HG03457 (cell line): ENCODE measurements around the gene ADORA2A.
A peak's percentile ranks its signal among the peaks of the same experiment; 100 is the strongest.

Source experiments
- ATAC-seq: cut with Tn5 transposase; IDR thresholded peaks from one replicate; pipeline ENCODE4 v1.9.1; 2021; ENCODE audit warnings: moderate number of reproducible peaks; ENCODE audit not compliant: unreplicated experiment

Gene ADORA2A

GRCh38 chr22:24431309-24432034, 4.1 kb downstream of the ADORA2A start:
- no peak for ATAC-seq

- ATAC-seq: no peak
Observed at GRCh38 chr22:24432059-24432853, 4.9 kb downstream of the ADORA2A start.

GRCh38 chr22:24433001-24433827, 5.8 kb downstream of the ADORA2A start:
- ATAC-seq: no peak

- ATAC-seq: peak; percentile 41
Observed at GRCh38 chr22:24433828-24434470, 6.5 kb downstream of the ADORA2A start.

GRCh38 chr22:24434471-24435322, 7.3 kb downstream of the ADORA2A start:
- peak; percentile 40 for ATAC-seq

- no peak for ATAC-seq
Observed at GRCh38 chr22:24435323-24435645, 7.9 kb downstream of the ADORA2A start.

- ATAC-seq: no peak
Observed at GRCh38 chr22:24435861-24436371, 8.5 kb downstream of the ADORA2A start.

GRCh38 chr22:24436553-24436952, 9.2 kb downstream of the ADORA2A start:
- no peak for ATAC-seq

- ATAC-seq: no peak
Observed at GRCh38 chr22:24437091-24437490, 9.7 kb downstream of the ADORA2A start.

GRCh38 chr22:24437741-24438328, 10.4 kb downstream of the ADORA2A start:
- ATAC-seq: no peak

GRCh38 chr22:24440270-24440717, 12.9 kb downstream of the ADORA2A start:
- ATAC-seq: no peak

- no peak for ATAC-seq
Observed at GRCh38 chr22:24440718-24441405, 13.5 kb downstream of the ADORA2A start.

- ATAC-seq: no peak
Observed at GRCh38 chr22:24441406-24442351, 14.3 kb downstream of the ADORA2A start.

- no peak for ATAC-seq
Observed at GRCh38 chr22:24442352-24442744, 14.9 kb downstream of the ADORA2A start.

GRCh38 chr22:24443668-24444067, 16.3 kb downstream of the ADORA2A start:
- ATAC-seq: no peak

GRCh38 chr22:24444251-24444650, 16.9 kb downstream of the ADORA2A start:
- no peak for ATAC-seq

GRCh38 chr22:24444729-24445466, 17.5 kb downstream of the ADORA2A start:
- ATAC-seq: no peak
